ENCODE results near the gene PHACTR3. TPM values are rescaled to one million over a fixed set of nuclear protein-coding genes. Genes with fewer than 3 reads are reported as not detected.

Gene PHACTR3
- total and polyA plus RNA-seq, 2 donors (not counting 3 experiments of a cell fraction or from before 2014, with no cell fraction given), result not detected

DNA sequence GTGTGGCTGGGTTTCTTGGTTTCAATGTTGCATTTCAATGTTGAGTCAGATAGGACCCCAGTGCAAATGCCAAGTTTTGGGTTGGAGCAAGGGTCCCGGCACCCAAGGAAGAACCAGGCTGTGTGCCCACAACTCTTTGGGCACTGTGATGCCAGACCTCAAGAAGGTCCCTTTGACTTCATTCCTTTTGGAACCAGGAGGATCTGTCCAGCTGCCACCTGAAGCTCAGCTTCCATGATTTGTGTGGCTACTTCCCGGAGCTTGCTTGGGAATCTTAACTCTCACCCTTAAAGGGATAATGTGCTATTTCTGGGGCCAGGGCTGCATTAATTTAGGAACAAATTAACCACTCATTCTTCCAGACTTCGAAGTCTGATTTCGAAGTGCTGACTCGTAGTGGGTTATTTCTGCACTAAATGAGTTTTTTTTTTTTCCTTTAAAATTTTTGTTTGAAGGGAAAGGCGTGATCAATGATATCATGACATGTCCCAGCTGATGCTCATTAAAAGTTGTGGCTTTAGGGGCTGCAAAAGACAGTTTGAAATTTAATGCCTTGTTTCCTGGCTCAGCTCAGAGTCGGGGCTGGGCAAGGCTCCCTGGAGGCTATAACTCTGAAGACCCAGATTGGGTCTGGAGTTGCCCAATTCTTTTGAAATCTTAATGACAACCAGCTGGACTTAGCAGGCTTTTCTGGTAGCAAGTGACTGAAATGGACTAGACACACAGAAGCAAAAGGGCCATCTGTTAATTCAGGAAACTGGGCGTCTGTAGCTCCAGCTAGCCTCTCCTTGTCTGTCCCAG, 24.0 kb upstream of the PHACTR3 start:
- CTCF ChIA-PET, result interaction anchor here (0.9 to 2.3 kb wide), 3 partner anchors 9 to 17 kb away, joined by 3 to 9 read pairs (median 3); no protein-coding TSS in a partner anchor
- BruUV-seq (replicated peaks), result no TSS peak
- intact Hi-C loops (cut with micrococcal nuclease), result no loop called here
- dilution Hi-C loops (cut with MboI; ENCODE audit: extremely low pct_ligation_motif_present, low sequenced_read_pairs), result no loop called here
- H3K9me1 ChIP-seq (replicated peaks; ENCODE audit: control insufficient read depth, extremely low read depth, insufficient read depth, low read length), result no peaks in the 10 kb centered on the region
- no peak for TF ChIP-seq MYC (IDR thresholded peaks at IDR 0.05; ENCODE audit: low read depth, low read length)
- no peak for TF ChIP-seq EZH2 (IDR thresholded peaks at IDR 0.05; ENCODE audit: borderline replicate concordance, low read depth, low read length, severe bottlenecking)
- TF ChIP-seq POLR2A (IDR thresholded peaks at IDR 0.05; ENCODE audit: low read depth, low read length), result no peak
- no peak for TF ChIP-seq FOS (IDR thresholded peaks at IDR 0.05; ENCODE audit: borderline replicate concordance, insufficient read depth, low read length)
- TF ChIP-seq GATA2 (IDR thresholded peaks at IDR 0.05; ENCODE audit: insufficient read depth, insufficient read length, low read depth, low read length), result no peak
- TF ChIP-seq POLR2AphosphoS5 (IDR thresholded peaks at IDR 0.05; ENCODE audit: insufficient read depth, low read depth, low read length), result no peak
- no peak for TF ChIP-seq JUN (IDR thresholded peaks at IDR 0.05; ENCODE audit: borderline replicate concordance, insufficient read depth, insufficient read length, low read depth)
- TF ChIP-seq, protein P1, sequence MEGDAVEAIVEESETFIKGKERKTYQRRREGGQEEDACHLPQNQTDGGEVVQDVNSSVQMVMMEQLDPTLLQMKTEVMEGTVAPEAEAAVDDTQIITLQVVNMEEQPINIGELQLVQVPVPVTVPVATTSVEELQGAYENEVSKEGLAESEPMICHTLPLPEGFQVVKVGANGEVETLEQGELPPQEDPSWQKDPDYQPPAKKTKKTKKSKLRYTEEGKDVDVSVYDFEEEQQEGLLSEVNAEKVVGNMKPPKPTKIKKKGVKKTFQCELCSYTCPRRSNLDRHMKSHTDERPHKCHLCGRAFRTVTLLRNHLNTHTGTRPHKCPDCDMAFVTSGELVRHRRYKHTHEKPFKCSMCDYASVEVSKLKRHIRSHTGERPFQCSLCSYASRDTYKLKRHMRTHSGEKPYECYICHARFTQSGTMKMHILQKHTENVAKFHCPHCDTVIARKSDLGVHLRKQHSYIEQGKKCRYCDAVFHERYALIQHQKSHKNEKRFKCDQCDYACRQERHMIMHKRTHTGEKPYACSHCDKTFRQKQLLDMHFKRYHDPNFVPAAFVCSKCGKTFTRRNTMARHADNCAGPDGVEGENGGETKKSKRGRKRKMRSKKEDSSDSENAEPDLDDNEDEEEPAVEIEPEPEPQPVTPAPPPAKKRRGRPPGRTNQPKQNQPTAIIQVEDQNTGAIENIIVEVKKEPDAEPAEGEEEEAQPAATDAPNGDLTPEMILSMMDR (IDR thresholded peaks at IDR 0.05; ENCODE audit: extremely low read depth in 1 of 2, insufficient read depth in 1 of 2, low read depth in 1 of 2, low read length in 2 of 2), result no peak
- TF ChIP-seq, protein P2, sequence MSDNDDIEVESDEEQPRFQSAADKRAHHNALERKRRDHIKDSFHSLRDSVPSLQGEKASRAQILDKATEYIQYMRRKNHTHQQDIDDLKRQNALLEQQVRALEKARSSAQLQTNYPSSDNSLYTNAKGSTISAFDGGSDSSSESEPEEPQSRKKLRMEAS (IDR thresholded peaks at IDR 0.05; ENCODE audit: insufficient read depth, insufficient read length), result no peak
- no peak overlapping the region for H3K9ac ChIP-seq (replicated peaks; ENCODE audit: extremely low read depth, insufficient read depth, low read length)
- H3K9me3 ChIP-seq (replicated peaks; ENCODE audit: control insufficient read depth, insufficient read depth, low read length), result no peaks in the 10 kb centered on the region
- H3K27ac ChIP-seq (ENCODE audit: insufficient read depth, low read depth, low read length), result no peak overlapping the region
- no peak for DNase-seq (ENCODE audit: low read depth, low spot score)
- H3K4me3 ChIP-seq (replicated peaks in 1 of 3; ENCODE audit: insufficient read depth in 1 of 3, low read depth in 1 of 3, low read length in 3 of 3), result no peak overlapping the region
- no peak overlapping the region for H3K4me2 ChIP-seq (ENCODE audit: insufficient read depth, low read length)
- H2AFZ ChIP-seq (ENCODE audit: low read depth, low read length), result no peak overlapping the region
- H3K79me2 ChIP-seq (ENCODE audit: control insufficient read depth, insufficient read depth, low read length), result no peaks in the 10 kb centered on the region
- peaks cover 2% of the 10 kb centered on the region in 2 experiments for H3K27me3 ChIP-seq (ENCODE audit: control insufficient read depth in 2 of 2, insufficient read depth in 2 of 2, low read length in 2 of 2)
- no peaks in the 10 kb centered on the region for H4K20me1 ChIP-seq (replicated peaks; ENCODE audit: control insufficient read depth, extremely low read depth, insufficient read depth, low read length)
- H3K4me1 ChIP-seq (ENCODE audit: control insufficient read depth, extremely low read depth, insufficient read depth, low read length), result no peaks in the 10 kb centered on the region
- POLR2A ChIA-PET, result no interaction called here
- H3K36me3 ChIP-seq (ENCODE audit: control insufficient read depth in 2 of 2, extremely low read depth in 1 of 2, insufficient read depth in 2 of 2, low read length in 2 of 2), result no peaks in the 10 kb centered on the region
- FAIRE-seq, result no peak
